NCI-H524 treated with DMSO at 0.1 percent for 48 hours (cell line): ENCODE results near the gene TBC1D22A.
A peak's percentile ranks its signal among the peaks of the same experiment; 100 is the strongest.

Experiments
- DNase-seq: peaks from one replicate; lab custom pipeline; 2025; lab: John Stamatoyannopoulos, UW

The TBC1D22A gene

DNA sequence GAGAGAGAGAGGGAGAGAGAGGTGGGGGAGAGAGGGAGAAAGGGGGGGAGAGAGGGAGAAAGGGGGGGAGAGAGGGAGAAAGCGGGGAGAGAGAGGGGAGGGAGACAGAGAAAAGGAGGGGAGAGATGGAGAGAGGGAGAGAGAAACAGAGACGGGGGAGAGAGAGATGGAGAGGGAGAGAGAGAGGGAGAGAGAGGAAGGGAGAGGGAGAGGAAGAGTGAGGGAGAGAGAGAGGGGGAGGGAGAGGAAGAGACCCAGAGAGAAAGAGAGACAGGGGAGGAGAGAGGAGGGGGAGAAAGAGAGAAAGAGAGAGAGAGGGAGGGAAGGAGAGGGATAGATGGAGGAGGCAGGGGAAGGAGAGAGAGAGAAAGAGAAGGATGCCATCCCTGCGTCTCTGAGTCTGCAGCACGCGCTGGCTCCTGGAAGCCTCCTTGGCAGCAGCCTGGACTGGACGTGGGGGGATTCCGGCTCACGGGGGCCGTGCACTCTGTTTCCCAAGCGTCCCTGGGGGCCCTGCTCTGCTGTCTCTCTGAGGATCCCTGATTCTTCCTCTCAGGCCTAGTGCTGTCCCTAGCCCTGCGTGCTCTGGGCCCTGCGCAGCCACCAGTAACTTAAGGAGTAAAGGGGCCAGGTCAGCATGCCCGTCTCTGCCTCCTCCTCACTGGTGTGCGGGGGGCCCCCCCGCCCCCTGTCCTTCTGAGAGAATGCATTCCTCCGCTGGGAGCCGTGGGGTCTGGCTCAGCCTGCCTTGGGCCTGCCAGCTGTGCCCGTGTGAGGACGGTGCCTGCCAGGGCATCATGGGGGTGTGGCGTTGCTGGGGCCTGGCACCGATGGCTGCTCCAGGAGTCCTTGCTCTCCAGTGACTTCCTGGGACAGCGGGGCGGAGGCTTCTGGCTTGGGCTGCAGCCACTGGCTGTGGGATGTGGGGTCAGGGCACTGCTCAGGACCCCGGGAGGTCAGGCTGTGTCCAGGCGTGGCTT, 429.5 kb downstream of the TBC1D22A start:
- DNase-seq = no peak

GRCh38 chr22:47192651-47193437, 430.4 kb downstream of the TBC1D22A start:
- no peak for DNase-seq

DNA sequence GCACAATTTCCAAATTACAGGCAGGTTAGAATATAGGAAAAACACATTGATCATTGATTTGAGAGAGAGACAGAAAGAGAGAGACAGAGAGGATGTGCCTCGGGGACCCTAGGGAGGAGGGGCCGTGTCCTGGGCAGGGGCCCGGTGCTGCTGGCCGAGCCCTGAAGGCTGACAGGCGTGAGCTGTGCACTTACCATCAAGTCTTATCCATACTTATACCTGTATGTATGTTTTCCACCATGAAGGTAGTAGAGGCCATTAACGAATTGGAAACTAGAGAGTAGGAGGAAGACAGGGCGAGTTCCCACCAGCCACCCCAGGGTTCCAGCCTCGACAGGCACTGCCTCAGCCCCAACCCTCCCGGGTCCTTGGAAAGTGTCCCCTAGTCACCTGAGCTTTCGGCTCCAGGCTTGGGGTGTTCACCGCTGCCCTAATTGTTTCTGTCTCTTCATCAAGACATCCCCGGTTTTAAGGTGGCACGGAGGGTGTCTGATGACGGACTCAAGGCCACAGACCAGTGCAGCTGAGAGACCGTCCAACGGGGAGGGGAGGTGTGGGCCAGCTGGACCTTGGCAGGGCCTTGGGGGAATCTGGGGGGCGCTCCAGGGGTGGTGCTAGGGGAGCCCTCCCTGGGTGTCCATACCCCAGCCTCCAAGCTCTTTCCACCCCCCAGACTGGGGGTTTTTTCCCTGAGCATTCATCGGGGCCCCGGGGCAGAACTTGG, 431.3 kb downstream of the TBC1D22A start:
- no peak for DNase-seq

- no peak for DNase-seq
Measured at GRCh38 chr22:47194476-47195155, 432.2 kb downstream of the TBC1D22A start.

DNA sequence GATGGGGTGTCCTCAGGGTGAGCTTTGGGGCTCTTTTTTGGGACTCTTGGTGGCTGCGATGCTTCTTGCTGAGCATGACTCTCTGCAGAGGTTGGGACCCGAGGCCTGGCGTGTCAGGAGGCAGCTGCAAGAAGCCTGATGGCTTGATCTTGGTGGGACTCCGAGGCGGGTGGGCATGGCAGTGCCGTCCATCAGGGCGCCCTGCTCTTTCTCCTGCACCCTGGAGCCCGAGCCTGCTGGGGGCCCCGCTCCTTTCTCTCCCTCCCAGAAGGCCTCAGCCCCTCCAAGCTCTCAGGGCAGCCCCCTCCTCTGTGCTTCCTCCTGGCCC, 432.7 kb downstream of the TBC1D22A start:
- DNase-seq = no peak

DNA sequence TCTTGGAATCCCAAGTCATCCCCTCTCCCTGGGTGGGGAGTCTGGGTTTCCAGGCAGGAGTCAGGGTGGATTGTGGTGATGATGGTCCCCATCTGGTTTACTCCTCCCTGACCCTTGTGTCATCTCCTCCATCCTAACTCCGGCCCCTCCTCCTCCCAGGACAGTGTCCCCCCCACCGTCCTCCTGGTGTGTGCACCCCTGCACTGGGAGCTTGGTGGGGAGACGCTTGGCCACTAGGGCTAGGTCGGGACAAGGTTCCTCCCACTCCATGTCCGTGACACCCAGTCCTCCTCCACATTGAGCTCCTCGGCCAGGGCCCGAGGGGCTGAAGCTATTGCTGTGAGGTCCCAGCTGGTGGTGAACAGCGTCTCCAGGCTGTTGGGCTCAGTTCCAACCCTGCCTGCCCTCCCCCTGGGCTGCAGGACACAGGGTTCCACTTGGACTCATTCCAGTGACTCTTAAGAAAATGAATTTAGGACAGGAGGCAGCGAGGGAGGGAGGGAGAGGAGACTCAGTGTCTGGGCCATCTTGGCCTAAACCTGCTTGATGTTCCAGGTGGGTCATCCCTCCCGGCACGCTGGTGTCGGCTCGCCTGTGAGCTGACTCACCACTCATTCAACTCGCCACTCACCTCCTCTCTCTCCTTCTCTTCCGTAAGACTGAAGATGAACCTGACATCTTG, 433.2 kb downstream of the TBC1D22A start:
- DNase-seq = peak; percentile 10

- DNase-seq = no peak
Measured at GRCh38 chr22:47196166-47196849, 433.9 kb downstream of the TBC1D22A start.

DNA sequence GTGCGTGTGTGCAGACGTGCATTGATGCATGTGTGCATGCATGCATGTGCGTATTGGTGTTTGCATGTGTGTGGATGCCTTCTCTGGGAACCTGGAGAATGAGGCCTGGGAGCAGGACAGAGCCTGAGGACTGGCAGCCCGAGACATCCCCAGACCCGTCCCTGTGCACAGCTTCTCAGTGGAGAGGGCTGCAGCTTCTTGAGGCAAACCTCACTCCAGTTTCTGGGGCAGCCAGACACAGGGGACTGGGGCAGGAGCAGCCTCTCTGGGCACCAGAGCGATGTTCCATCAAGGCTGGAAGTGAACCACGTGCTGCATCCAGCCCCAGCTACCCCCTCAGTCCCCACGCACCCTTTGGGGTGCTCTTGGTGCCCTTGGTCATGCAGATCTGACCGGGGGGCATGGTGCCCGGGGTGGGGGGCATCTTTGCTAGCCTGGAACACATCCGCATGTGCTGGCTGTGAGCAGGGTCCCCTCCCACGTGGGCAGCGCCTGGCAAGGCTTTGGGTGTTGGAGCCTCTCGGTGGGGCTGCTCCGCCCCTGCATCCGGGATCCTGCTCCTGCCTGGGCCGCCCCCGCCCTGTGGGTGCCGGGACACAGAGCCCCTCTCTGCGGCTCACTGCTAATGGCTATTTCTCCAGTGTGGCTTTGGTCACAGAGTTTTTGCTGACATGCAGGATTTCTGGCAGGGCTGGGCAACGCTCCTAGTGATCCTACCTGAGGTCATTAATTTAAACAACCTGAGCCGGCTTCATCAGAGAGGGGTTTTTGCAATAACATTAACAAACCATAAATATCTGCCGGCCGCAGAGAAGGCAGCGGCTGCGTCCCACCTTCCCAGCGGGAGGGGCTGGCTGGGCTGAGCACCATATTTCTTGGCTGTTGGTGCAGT, 434.7 kb downstream of the TBC1D22A start:
- no peak for DNase-seq

DNA sequence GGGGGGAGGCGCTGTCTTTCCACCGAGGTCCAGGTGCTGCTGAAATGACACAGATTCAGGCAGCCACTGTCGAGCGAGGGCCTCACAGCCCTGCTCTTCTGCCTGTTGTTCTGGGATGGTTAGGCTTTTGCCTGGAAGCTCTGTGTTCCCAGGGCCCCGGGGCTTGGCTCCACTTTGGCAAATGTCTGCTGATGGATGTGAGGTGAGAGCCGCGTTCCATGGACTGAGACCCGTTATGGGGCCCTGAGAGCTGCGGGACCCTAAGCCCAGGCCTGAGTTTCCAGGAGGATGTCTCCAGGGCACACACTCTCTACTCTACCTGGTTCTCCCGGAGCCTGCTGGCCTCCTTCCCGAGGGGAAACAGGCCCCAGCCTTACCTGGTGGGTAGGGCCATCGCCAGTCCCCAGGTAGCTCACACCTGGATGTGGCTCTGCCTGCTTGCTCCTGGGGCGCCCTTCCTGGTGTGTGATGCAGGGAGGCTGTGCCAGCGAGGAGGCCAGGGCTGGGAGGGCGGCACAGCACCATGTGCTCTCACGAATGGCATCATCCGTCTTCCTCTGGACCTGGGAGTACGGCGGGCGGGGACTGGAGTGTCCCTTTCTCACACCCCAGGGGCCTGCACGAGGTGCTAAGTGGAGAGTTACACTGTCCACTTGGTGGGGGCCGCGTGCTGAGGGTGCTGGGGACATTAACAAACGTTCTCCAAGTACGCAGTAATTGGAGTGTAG, 435.5 kb downstream of the TBC1D22A start:
- DNase-seq = no peak

DNA sequence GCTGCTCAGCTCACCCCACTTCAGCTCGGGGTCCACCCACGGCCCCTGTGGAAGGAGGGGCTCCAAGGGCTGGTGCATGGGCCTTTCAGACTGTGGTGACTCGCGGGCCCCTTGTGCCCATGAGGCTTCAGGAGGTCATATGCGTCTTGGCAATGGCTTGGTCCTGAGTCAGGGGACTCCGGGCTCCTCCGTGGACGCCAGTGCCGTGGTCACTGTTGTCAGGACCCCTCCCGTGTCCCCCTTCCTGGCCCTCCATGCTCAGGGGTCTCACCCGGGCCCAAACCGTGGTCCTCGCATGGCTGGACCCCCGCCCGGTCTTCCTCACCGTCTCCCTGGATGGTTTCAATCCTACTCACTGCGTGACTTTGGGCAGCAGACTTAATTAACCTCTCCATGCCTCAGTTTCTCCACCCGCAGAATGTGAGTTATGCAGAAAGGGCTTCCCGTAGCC, 436.4 kb downstream of the TBC1D22A start:
- DNase-seq = no peak

DNA sequence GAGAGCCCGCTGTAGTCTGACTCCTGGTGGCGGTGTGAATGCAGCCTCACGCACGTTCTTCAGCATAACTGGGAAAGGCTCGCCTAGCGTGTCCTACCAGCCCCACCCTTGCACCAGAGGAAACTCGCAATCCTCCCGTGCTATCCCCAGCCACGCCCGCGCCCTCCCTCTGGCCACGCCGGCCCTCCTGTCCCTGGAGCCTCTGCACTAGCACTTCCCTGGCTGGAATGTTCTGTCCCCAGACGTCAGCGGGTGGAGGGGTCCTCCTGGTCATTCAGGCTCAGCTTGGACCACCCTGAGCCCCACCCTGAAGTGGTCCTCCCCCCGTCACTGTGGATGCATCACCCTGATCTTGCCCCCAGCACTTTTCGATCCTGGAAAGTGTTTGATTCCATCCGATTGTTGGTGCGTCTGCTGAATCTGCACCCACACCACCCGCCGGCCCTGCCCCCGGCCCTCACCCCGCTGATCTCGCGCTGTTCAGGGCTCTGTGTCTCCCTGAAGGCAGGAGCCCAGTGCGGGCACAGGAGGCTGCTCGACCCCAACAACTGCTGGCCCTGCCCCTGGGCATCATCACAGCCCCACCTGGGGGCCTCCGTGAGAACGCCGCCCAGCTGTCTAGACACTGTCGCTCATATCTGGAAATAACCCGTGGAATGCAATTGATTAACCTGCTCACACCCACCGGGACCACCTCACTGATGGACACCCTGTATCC, 437.0 kb downstream of the TBC1D22A start:
- DNase-seq = no peak

GRCh38 chr22:47199979-47200272, 437.5 kb downstream of the TBC1D22A start:
- no peak for DNase-seq

DNA sequence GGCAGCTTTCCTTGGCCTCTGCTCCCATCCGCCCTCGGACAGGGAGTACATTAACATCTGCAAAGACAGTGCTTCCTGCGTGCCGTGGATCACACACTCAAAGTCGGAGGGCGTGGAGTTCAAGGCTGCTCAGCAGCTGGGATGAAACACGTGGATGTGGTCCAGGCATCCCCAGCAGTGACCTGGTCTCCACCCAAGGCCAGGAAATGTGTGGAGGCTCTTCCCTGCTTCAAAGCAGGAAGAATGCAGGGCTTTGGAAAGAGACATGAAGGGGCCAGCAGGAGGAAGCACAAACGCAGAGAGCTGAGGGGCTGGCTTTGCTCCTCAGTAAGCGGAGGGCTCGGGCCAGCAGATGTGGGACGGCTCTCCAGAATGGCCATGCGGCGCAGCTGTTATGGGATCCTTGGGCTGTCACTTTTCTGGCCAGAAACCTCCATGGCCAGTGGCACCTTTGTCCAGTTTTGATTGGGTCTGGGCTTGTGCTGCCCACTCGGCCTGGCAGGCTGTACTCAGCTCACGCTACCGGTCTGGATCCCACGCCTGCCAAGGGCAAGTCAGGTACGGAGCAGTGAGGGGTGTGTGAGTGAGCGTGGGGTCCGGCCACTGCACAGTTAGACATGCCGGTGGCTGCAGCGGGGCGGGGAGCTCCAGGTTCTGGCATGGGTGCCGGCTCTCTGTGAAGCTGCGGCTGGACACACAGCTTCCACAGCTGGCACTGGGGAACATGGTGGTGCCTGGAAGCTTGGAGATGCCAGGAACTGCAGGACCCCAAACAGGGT, 438.0 kb downstream of the TBC1D22A start:
- DNase-seq = no peak

GRCh38 chr22:47201186-47201995, 438.9 kb downstream of the TBC1D22A start:
- no peak for DNase-seq

DNA sequence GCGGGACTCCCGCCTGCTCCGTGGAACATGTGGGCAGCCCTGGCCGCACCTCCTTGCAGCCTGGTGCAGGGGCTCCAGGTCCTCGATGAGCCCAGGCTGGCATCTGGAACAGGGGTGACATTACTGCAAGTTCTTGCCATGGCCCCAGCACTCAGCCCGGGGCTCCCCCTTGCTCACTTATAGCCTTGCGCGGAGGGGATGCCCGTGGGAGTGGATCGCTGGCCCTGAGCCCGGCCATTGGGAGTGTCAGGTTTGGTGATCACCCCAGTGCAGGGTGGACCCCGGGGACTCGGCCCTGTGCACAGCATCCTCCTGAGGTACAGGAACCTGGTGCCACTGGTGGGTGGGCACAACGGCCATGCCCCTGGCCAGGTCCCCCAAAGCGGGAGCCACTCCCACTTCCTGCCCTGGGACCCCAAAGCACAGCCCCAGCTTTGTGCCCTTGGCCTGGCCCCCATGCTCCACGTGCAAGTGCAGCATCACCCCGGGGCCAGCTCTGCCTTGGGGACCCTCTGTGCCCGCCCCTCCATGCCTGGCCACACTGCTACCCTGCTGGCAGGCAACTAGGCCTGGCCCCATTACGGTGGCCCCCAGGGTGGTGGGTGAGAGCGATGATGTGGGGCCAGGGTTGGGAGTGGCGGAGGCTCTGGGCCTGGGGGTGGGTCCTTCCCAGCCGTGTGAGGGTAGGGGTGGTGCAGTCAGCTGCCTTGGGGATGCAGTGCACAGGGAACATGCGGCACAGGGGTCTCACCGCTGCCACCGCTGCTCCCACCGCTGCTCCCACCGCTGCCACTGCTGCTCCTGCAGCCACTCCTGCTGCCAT, 439.8 kb downstream of the TBC1D22A start:
- DNase-seq = no peak
